GM19240 (cell line): ENCODE data around the gene SPEF2.

Source experiments
- DNase-seq: peaks from one replicate; pipeline ENCODE4 v3.0.0; 2011; ENCODE audit warnings: low spot score; ENCODE audit not compliant: insufficient read length

Gene SPEF2, protein sequence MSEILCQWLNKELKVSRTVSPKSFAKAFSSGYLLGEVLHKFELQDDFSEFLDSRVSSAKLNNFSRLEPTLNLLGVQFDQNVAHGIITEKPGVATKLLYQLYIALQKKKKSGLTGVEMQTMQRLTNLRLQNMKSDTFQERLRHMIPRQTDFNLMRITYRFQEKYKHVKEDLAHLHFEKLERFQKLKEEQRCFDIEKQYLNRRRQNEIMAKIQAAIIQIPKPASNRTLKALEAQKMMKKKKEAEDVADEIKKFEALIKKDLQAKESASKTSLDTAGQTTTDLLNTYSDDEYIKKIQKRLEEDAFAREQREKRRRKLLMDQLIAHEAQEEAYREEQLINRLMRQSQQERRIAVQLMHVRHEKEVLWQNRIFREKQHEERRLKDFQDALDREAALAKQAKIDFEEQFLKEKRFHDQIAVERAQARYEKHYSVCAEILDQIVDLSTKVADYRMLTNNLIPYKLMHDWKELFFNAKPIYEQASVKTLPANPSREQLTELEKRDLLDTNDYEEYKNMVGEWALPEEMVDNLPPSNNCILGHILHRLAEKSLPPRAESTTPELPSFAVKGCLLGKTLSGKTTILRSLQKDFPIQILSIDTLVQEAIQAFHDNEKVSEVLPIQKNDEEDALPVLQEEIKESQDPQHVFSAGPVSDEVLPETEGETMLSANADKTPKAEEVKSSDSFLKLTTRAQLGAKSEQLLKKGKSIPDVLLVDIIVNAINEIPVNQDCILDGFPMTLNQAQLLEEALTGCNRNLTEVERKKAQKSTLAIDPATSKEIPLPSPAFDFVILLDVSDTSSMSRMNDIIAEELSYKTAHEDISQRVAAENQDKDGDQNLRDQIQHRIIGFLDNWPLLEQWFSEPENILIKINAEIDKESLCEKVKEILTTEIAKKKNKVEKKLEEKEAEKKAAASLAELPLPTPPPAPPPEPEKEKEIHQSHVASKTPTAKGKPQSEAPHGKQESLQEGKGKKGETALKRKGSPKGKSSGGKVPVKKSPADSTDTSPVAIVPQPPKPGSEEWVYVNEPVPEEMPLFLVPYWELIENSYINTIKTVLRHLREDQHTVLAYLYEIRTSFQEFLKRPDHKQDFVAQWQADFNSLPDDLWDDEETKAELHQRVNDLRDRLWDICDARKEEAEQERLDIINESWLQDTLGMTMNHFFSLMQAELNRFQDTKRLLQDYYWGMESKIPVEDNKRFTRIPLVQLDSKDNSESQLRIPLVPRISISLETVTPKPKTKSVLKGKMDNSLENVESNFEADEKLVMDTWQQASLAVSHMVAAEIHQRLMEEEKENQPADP (N-terminal part only)

DNA sequence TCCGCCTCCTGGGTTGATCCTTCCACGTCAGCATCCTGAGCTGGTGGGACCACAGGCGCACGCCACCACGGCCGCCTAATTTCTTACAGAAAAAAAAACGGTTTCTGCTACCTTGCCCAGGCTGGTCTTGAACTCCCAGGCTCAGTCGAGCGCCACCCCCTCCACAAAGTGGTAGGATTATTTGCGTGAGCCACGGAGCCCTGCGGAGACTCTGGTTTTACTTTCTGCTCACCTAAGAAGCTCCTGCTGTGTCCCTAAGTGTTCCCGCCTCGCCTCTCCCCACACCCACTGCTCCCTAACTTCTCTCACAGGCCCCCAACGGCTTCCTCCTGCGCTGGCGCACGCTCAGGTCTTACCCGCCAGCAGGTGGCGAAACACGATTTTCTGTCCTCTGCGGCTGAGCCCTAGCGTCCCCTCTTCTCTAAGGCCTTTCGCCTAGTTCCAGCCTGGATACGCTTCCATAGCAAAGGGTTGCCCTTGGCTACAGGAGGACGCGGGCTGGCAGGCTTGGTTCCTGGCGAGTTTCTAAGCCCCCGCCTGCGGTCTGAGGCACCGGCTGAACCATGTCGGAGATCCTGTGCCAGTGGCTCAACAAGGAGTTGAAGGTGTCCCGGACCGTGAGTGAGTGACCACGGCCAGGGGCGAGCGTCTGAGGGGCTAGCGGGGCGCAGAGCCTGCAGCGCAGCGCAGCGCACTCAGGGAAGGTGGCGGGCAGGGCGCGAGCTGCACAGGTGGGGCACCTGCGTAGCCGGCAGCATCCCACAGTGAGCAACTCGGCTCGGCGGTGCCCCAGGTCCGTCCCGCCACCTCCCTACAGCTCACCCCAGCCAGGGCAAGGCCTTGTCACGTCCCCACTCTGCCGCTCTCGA is at the start of gene SPEF2:
SPEF2 (plus strand) TSS at position 429 of the 869 bp plus-strand sequence; CDS start at position 564, 135 bp downstream.
- DNase-seq = peak; percentile 3

DNA sequence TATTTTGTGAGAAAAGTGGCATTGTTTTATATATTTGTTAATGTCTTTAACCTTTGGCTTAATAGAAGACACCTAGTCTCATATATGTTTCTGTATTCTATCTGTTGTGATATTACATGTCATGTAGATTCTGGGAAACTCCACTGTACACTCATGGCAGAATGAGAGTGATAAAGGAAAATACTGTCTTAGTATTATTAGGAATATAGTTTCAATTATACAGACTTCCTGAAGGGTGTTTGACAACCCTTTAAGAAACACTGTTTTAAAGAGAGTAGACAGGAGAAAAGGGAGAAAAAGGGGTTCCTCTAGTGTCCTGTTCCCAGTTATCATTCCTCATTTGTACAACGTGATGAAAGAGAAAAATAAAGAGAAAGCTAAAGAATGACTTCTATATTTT is 42.1 kb upstream of the SPEF2 start:
- DNase-seq = no peak

DNA sequence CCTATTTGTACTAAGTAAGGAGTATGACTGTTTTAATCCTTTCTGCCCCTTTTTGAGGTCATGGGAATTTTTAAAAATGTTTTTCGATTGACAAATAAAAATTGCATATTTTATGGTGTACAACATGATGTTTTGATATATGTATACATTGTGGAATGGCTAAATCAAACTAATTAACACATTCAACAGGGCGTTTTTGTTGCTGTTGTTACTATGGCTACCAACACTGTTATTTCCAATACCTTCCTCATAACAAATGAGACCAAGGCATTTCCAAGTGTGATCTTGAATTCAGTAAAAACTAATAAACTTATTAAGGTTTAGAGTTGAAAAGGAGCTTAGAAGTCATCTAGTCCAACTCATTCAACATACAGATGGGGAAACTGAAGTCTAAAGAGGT is 30.2 kb upstream of the SPEF2 start:
- DNase-seq = no peak

DNA sequence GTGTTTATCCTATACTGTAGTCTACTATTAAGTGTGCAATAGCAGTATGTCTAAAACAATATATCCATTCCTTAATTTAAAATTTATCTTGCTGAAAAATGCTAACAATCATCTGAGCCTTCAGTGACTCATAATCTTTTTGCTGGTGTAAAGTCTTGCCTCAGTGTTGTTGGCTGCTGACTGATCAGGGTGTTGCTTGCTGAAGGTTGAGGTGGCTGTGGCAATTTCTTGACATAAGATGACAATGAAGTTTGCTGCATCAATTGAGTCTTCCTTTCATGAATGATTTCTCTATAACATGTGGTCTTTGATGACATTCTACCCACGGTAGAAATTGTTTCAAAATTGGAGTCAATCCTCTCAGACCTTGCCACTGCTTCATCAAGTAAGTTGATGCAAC is 24.3 kb upstream of the SPEF2 start:
- no peak for DNase-seq

- DNase-seq = no peak
Measured at GRCh38 chr5:35598707-35599370, 18.8 kb upstream of the SPEF2 start.

DNA sequence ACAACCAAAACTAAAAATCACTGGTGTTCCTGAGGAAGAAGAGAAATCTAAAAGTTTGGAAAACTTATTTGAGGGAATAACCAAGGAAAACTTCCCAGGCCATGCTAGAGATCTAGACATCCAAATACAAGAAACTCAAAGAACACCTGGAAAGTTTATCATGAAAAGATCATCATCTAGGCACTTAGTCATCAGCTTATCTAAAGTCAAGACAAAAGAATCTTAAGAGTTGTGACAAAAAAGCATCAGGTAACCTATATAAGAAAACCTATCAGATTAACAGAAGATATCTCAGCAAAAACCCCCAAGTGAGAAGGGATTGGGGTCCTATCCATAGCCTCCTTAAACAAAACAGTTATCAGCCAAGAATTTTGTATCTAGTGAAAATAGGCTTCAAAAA is 17.1 kb upstream of the SPEF2 start:
- DNase-seq = no peak

- DNase-seq = no peak
Measured at GRCh38 chr5:35608881-35609779, 8.5 kb upstream of the SPEF2 start.

GRCh38 chr5:35617060-35617434 is 616 bp upstream of the SPEF2 start:
- DNase-seq = no peak

- no peak for DNase-seq
Measured at GRCh38 chr5:35618304-35618636, 607 bp downstream of the SPEF2 start.

GRCh38 chr5:35618781-35619180 is 1.1 kb downstream of the SPEF2 start:
- no peak for DNase-seq

DNA sequence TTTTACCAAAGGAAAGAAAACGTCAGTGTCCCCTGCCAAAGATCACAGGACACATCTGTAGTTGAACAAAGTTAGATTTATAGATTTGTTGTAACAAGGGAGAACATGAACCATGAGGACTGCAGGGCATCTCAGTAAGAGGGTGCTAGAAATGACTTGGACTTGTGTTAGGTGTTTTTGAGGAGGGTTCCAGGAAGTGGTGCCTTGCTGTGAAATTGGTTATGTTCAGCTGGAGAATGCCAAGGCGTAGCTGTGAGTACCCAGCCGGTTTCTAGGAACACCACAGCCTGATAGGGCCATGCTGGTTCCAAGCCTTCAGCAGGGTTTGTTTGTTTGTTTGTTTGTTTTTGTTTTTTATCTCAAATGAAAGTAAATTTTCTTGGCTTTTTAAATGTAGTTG is 5.3 kb downstream of the SPEF2 start:
- no peak for DNase-seq

GRCh38 chr5:35623991-35624390 is 6.3 kb downstream of the SPEF2 start:
- DNase-seq = no peak

DNA sequence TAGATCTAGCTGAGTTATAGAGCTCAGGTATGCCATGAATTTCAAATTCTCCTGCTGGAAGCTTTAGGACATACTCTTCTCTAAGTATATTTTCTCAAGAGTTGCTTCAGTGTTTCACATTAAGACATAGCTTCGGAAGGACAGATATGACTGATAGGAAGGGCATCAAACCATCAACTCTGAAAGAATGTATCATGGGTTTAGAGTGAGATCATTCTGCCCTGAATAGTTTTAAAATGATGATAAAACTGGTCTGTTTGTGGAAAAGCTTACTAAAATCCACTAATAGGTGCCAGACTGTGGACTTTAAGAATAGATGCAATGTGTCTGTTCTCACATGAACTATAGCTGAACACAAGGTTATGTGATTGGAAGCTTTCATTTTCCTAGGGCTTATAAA is 8.4 kb downstream of the SPEF2 start:
- DNase-seq = no peak

DNA sequence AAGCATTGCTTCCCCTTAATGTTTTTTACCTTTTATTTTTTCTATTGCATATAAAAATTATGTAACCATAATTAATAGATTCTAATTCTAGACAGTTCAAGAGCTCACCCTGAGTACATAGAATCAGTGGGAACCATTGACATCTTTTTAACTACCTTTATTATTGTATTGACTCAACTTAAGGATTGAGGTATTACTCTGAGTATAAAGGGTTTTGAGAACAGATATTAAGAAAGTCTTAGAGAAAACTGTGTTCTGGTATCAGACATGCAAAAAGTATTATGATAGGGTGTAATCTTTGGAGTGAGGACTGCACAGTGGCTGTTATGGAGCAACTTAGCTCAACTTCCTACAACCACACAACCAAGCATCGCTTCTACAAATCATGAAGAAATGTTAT is 8.9 kb downstream of the SPEF2 start:
- no peak for DNase-seq

- DNase-seq = no peak
Measured at GRCh38 chr5:35634326-35634725, 16.7 kb downstream of the SPEF2 start.

- no peak for DNase-seq
Measured at GRCh38 chr5:35640623-35641022, 23.0 kb downstream of the SPEF2 start.

- no peak for DNase-seq
Measured at GRCh38 chr5:35644543-35644942, 26.9 kb downstream of the SPEF2 start.

- DNase-seq = no peak
Measured at GRCh38 chr5:35647128-35647527, 29.5 kb downstream of the SPEF2 start.

DNA sequence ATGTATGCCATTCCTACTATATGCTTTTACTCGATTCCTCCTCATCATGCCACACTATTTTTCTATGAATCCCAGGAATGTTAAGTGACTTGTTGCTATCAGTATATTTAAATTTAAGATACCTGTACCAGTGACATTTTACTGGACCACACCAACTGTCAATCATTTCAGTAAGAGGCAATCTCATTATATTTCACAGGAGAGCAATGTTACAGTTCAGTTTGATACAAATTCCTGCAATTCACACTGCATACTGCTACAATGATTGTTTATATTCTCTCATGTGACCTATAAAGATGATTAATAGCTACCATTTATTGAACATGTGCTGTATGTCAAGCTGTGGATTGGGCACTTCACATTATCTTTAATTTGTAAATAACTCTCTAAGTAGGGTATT is 30.0 kb downstream of the SPEF2 start:
- no peak for DNase-seq
